Neural progenitor cell (in vitro differentiated cells): ENCODE results near the gene PABPC1L2A.

Experiments
- EZH2 ChIP-seq: fragments of 200-600 bp; sonication (generic); IDR thresholded peaks from 2 replicates; pipeline ENCODE4 v1.6.1; 2017; ENCODE audit warnings: antibody characterized with exemption, mild to moderate bottlenecking, moderate library complexity
- EZH2phosphoT487 ChIP-seq: fragments of 200-600 bp; sonication (generic); IDR thresholded peaks from 2 replicates; pipeline ENCODE4 v1.6.1; 2017; ENCODE audit warnings: antibody characterized with exemption
- TF ChIP-seq, protein P1 (sequence below): fragments of 200-600 bp; sonication (generic); IDR thresholded peaks from 2 replicates; pipeline ENCODE4 v1.5.1; 2017; ENCODE audit warnings: antibody characterized with exemption, mild to moderate bottlenecking

DNA sequence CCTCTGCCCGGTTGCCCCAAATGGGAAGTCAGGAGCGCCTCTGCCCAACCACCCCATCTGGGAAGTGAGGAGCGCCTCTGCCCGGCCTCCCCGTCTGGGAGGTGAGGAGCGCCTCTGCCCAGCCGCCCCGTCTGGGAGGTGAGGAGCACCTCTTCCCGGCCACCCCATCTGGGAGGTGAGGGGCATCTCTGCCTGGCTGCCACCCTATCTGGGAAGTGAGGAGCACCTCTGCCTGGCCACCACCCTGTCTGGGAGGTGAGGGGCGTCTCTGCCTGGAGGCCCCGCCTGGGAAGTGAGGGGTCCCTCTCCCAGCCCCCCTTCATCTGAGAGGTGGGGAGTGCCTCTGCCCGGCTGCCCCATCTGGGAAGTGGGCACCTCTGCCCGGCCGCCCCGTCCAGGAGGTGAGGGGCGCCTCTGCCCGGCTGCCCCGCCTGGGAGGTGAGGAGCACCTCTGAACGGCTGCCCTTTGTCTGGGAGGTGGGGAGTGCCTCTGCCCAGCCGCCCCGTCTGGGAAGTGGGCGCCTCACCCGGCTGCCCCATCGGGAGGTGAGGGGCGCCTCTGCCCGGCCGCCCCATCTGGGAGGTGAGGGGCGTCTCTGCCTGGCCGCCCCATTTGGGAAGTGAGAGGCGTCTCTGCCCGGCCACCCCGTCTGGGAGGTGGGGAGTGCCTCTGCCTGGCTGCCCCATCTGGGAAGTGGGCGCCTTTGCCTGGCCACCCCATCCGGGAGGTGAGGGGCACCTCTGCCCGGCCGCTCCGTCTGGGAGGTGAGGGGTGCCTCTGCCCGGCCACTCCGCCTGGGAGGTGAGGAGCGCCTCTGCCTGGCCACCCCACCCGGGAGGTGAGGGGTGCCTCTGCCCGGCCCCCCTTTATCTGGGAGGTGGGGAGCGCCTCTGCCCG lies 10.6 kb downstream of the PABPC1L2A start:
- TF ChIP-seq, protein P1, sequence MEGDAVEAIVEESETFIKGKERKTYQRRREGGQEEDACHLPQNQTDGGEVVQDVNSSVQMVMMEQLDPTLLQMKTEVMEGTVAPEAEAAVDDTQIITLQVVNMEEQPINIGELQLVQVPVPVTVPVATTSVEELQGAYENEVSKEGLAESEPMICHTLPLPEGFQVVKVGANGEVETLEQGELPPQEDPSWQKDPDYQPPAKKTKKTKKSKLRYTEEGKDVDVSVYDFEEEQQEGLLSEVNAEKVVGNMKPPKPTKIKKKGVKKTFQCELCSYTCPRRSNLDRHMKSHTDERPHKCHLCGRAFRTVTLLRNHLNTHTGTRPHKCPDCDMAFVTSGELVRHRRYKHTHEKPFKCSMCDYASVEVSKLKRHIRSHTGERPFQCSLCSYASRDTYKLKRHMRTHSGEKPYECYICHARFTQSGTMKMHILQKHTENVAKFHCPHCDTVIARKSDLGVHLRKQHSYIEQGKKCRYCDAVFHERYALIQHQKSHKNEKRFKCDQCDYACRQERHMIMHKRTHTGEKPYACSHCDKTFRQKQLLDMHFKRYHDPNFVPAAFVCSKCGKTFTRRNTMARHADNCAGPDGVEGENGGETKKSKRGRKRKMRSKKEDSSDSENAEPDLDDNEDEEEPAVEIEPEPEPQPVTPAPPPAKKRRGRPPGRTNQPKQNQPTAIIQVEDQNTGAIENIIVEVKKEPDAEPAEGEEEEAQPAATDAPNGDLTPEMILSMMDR, result no peak
- no peak for TF ChIP-seq EZH2
- no peak for TF ChIP-seq EZH2phosphoT487
